HG03108 (cell line): Measurements from ENCODE around the gene GDPD2.

ENCODE experiments used
- ATAC-seq: cut with Tn5 transposase; IDR thresholded peaks from one replicate; pipeline ENCODE4 v1.9.1; 2021; ENCODE audit warnings: moderate library complexity; ENCODE audit not compliant: unreplicated experiment

Gene GDPD2

DNA sequence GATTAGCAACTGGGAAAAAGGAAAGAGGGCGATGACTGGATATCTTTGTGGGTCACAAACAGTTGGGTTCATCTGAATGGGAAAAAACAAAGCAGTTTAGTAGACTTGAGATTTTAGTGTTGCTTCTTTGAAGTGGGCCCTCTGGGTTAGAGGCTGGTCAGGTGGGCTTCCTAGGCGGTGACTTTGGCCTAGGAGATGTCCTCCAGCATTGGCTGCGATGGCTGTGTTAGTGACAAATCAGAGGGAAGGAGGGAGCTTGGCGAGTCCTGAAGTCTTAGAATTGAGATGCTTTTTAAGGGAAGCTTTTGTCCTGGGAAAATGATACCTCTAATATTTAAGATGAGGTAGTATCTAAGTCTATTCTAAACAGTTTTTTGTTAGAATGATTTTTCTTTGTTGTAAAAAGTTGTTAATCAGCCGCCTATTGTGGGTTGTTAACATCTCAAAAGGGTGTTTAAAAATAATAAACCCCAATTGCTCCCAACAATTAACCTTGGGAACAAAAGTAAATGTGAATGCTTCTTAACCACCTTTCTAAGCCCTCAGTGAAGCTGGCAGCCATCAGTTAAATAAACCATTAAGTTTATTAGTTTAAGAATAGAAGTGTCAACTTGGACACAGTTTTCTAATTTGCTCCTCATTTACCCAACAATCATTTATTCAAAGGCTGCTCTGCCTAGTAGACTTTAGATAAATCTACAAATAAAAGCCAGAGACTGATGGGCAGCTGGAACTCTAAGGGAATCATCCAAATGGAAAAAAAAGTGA, 53.2 kb downstream of the GDPD2 start:
- no peak for ATAC-seq

DNA sequence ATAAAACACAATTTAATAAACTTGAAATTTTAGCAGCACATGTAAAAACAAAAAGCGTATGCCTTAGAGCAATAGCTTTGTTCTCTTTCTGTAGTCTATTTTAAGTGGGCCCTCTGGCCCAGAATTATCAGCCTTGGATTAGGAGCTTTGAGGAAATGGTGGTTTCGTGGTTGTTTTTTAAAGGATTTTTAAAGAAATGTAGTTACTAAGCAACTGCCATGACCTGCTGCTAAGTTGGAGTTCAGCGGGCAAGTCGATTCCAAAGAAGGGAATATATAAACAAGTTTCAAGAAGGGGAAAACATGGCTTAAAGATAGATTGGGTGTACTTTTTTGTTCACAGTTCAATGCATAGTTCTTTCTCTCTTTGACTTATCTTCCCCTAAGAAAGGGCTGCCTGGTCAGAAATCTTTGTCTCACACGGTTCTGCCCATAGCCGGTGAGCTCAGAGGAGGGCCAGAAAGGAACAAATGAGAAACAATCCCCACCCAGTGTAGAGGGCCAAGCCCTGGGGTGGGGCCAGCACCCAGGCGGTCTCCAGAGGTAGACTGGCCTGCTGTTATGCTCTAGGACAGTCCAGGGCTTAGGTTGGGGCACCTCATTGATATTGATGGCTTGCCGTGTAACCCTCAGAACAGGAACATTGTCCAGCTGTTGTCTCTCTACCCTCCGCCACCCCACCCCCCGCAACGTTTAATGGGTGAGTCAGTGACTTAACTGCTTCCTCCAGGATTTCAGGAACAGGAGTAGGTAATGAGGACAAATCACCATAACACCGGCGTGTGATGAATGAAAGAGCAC, 54.0 kb downstream of the GDPD2 start:
- no peak for ATAC-seq

DNA sequence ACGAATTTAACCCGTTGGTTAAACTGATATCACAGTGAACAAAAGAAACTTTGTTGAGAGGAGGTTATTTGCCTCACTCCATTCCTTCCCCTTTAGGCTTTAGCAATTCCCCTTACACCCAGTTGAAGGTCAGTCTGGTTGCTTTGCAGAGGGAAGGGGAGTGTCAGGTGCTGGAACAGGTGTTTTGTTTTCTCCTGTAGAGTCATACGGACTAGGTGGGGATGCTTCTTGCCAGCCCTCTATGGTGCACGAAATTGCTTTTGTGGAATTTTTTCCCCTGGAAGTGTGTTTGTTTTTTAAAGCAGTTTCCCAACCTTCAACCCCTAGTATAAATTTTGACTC, 54.6 kb downstream of the GDPD2 start:
- ATAC-seq: no peak

DNA sequence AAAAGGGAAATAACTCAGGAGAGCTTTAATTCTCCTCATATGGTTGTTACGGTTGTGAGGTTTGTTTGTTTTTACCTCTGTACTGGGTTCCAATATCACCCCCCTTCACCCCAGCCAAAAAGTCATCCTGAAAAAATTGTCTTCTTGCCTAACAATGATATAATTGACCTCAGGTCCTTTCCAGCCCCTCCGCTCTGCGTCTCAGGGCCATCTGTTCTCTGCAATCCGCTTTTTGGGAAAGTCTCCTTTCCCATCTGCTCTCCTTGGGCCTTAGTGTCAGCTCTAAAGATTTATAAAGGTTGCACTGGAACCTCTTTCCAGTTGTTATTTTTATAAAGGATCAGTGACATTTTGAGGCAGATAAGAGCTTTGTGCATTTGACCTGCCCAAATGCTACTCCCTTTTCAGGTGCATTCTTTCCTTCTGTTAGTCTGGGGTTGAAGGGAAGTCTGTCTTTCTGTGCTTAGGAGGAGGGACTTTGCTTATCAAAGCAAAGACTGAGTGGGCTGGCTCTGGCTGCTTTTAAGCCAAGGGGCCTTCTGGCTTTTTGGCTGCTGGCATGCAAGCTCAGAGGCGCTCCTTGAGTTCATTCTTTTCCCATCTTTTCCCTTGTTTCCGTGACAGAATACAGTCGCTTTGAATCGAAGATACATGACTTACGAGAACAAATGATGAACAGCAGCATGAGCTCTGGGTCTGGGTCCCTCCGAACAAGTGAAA, 55.6 kb downstream of the GDPD2 start:
- ATAC-seq: no peak

DNA sequence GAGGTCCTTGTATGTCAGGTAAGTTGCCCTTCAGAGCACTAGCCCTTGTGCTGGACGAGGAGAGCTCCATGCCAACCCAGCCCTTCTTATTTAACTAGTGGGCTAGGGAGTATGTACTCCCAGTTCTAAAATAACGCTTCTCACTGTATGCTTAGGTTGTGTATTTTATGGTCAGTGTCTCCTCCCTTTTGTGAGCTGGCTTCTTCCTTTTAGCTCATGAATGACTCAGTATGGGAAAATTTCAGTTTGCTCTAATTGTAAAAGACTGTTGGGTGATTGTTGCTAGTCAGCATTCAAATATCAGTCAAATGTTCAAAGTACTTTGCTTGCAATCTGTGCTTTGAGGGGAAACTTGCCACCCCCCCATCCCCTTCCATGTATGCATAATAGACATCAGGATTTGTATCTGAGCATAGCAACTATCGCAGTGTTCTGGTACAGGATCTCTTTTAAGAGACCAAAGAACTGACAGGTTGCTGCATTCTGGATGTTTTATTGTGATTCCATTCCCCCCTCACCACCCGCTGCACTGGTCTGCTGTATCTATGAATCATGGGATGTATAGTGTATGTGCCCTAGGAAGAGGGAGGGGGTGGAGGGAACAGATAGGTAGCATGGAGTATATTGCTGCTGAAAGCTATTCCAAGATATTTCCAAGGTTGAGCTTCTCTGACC, 56.3 kb downstream of the GDPD2 start:
- no peak for ATAC-seq

DNA sequence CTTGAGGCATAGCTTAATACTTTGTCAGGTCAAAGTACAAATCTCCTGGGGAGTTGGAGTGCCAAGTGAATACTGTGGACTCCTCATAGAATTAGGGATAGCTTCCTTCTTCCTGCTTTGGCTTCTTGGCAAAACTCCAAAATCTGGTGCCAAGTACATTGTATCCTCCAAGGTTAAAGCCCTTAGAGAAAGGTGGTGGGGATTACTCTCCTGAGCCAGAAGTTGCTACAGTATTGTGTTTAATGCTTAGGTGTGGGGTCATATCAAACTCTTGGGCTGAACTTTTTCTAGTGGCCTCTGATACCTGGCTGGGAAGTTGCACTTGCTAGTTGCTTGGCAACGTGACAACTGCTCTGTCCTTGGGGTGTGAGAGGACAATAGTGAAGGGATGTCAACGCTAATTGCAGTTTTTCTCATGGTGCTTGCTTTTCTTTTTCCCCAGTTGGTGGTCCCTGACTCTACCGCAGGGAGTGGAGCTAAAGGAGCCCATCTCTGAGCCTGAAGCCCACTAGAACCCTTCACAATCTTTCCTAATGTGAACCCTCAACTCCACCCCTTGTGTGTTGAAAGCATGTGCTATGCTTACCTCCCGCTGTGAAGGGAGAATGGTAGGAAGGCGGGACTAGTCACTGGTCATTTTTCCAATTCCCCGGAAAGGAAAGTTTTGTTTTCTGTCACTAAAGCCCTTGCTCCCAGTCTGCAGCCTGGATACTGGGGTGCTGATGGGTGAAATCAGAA, 57.0 kb downstream of the GDPD2 start:
- ATAC-seq: no peak

DNA sequence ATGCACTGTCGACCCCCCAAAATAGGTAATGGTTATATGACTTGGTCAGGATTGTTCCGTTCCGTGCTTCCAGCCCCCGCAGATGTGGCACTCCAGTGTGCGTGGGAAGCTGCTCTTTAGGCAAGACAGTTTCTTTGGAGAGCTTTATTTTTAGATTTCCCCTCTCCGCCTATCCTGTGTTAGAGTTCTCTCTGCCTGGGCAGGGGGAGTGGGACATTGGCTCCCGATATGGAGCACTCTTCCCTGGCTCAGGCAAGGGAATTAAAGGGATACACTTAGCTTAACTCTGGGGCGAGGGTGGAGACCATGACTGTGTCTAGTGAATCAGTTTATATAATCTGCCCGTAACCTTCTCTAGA, 57.5 kb downstream of the GDPD2 start:
- no peak for ATAC-seq

DNA sequence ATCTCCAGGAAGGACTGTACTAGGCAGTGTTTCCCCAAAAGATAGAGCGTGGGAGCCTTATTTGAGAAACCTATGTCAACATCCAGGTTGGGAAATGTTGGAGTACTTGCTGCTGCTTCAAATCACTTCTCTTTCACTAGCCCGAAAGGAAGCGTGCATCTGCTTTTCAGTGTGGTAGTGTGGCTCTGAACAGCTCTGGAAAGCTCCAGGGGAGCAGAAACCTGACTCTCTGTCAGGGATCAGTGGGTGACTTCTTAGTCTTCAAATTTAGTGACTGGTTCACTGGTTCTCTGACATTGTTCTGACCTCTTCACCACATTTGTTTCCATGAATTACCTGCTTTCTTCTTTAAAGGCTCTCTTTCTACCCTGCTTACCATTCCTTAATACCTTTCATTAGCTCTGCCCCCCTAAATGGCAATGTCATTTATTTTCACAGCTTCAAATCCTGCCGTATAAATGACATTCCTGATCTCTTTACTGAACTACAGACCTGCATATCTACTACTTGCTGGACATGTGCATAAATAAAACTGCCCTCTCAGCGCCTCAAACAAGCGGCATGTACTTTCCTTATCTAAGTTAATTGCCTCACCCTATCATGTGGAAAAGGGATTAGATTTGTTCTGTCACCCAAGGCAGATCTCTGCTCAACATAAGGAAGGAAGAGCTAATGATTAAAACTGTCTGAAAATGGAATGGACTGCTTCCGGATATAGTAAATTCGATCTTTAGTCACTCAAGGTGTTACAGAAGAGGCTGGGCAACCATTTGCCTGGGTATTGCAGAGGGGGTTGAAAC, 58.6 kb downstream of the GDPD2 start:
- ATAC-seq: no peak

DNA sequence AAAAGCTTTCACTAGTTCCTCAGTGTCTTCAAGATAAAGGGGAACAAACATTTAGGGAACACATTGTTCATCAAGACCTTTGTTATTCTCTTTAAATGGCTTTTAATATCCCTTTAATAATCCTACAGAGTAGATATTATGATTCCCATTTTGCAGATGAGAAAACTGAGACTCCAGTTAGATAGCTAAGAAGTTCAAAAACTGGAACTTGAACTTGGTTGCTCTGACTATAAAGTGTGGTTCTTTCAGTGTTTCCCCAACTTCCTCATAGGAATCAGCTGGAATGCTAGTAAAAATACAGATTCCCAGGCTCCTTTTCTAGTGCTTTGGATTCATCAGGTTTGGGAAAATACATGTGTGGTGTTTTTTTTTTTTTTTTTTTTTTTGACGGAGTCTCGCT, 59.2 kb downstream of the GDPD2 start:
- ATAC-seq: no peak
